GM23338 (cell line): ENCODE results near the gene IL20. TPM values are rescaled to one million over a fixed set of nuclear protein-coding genes. Genes with fewer than 3 reads are reported as not detected.

Source experiments
- ATAC-seq: fragments of 200-7000 bp; cut with Tn5 transposase; 3 replicates; pipeline ENCODE4 v1.9.1; 2020
- DNase-seq: peaks from one replicate; pipeline ENCODE4 v3.0.0-alpha.2; 2015; ENCODE audit warnings: low spot score
- H2AFZ ChIP-seq: fragments of 200-600 bp; sonication (generic); 2 replicates; pipeline ENCODE4 v1.8.0; 2016; ENCODE audit warnings: antibody characterized with exemption, mild to moderate bottlenecking, moderate library complexity
- H3F3A ChIP-seq: fragments of 200-600 bp; sonication (generic); replicated peaks from 2 replicates; pipeline ENCODE4 v1.8.0; 2017; ENCODE audit warnings: antibody characterized with exemption, mixed run types, low read depth
- H3K27ac ChIP-seq: fragments of 200-600 bp; sonication (generic); 2 replicates; pipeline ENCODE4 v1.6.1; 2016; ENCODE audit warnings: low read depth
- H3K27me3 ChIP-seq: fragments of 200-600 bp; sonication (generic); 2 replicates; pipeline ENCODE4 v1.8.0; 2016; ENCODE audit warnings: mild to moderate bottlenecking, mixed run types, moderate library complexity; ENCODE audit not compliant: insufficient read depth
- H3K36me3 ChIP-seq: fragments of 200-600 bp; sonication (generic); 2 replicates; pipeline ENCODE4 v1.8.0; 2016; ENCODE audit warnings: mild to moderate bottlenecking; ENCODE audit not compliant: insufficient read depth
- H3K4me1 ChIP-seq: fragments of 200-600 bp; sonication (generic); 2 replicates; pipeline ENCODE4 v1.8.0; 2016; ENCODE audit warnings: mild to moderate bottlenecking, moderate library complexity; ENCODE audit not compliant: insufficient read depth
- H3K4me2 ChIP-seq: fragments of 200-600 bp; sonication (generic); 2 replicates; pipeline ENCODE4 v1.7.1; 2017; ENCODE audit warnings: mixed run types
- H3K4me3 ChIP-seq: fragments of 200-600 bp; sonication (generic); 2 replicates; pipeline ENCODE4 v1.6.1; 2016; ENCODE audit warnings: mixed run types
- H3K79me2 ChIP-seq: fragments of 200-600 bp; sonication (generic); replicated peaks from 2 replicates; pipeline ENCODE4 v1.8.0; 2017; ENCODE audit warnings: mild to moderate bottlenecking; ENCODE audit not compliant: insufficient read depth
- H3K9me2 ChIP-seq: fragments of 200-600 bp; sonication (generic); 2 replicates; pipeline ENCODE4 v1.8.0; 2017; ENCODE audit not compliant: insufficient read depth
- H4K20me1 ChIP-seq: fragments of 200-600 bp; sonication (generic); replicated peaks from 2 replicates; pipeline ENCODE4 v1.8.0; 2017; ENCODE audit warnings: mild to moderate bottlenecking; ENCODE audit not compliant: insufficient read depth
- H3K27ac Mint-ChIP-seq: 2 replicates; pipeline ENCODE4 v1.8.0; 2020; ENCODE audit warnings: inconsistent platforms, mild to moderate bottlenecking, moderate library complexity, mixed read lengths
- H3K27me3 Mint-ChIP-seq: 3 replicates; pipeline ENCODE4 v1.8.0; 2022; ENCODE audit warnings: low read depth, mild to moderate bottlenecking, moderate library complexity, mixed read lengths, inconsistent platforms; ENCODE audit not compliant: insufficient read depth, poor library complexity
- H3K36me3 Mint-ChIP-seq: 3 replicates; pipeline ENCODE4 v1.8.0; 2021; ENCODE audit warnings: low read depth, mild to moderate bottlenecking, inconsistent platforms, moderate library complexity, mixed read lengths
- H3K4me1 Mint-ChIP-seq: 3 replicates; pipeline ENCODE4 v1.8.0; 2020; ENCODE audit warnings: mild to moderate bottlenecking, inconsistent platforms, mixed read lengths
- H3K4me3 Mint-ChIP-seq: 3 replicates; pipeline ENCODE4 v1.8.0; 2021; ENCODE audit warnings: moderate library complexity, mild to moderate bottlenecking, inconsistent platforms, mixed read lengths
- H3K9me3 Mint-ChIP-seq: 3 replicates; pipeline ENCODE4 v1.8.0; 2020; ENCODE audit warnings: moderate library complexity, mild to moderate bottlenecking, inconsistent platforms, mixed read lengths
- CREB1 ChIP-seq: fragments of 250-450 bp; sonication (Bioruptor Pico); IDR thresholded peaks from 2 replicates; pipeline ENCODE4 v1.5.0; 2020; ENCODE audit warnings: low read depth, mild to moderate bottlenecking, moderate library complexity
- JUNB ChIP-seq: IDR thresholded peaks from one replicate; pipeline ENCODE4 v1.6.1; 2016; ENCODE audit warnings: antibody characterized with exemption; ENCODE audit not compliant: unreplicated experiment
- ZNF114 ChIP-seq: fragments of 250-450 bp; sonication (Bioruptor Pico); IDR thresholded peaks from 2 replicates; pipeline ENCODE4 v1.5.0; 2020; ENCODE audit warnings: mild to moderate bottlenecking, moderate library complexity
- ZNF331 ChIP-seq: fragments of 250-450 bp; sonication (Bioruptor Pico); IDR thresholded peaks from 2 replicates; pipeline ENCODE4 v1.5.0; 2020; ENCODE audit warnings: low read depth, mild to moderate bottlenecking, moderate library complexity
- ZNF462 ChIP-seq: fragments of 250-450 bp; sonication (Bioruptor Pico); IDR thresholded peaks from 2 replicates; pipeline ENCODE4 v1.5.0; 2020; ENCODE audit warnings: mild to moderate bottlenecking, moderate library complexity
- polyA plus RNA-seq: library from polyadenylated mRNA; unstranded; fragments of >200 nt; fragmentation: Nextera tagmentation; extraction: Ambion mirVana; gene quantifications from 2 replicates; pipeline ENCODE4 v1.2.1, GENCODE V29; 2016
- total RNA-seq: library from RNA; depleted of rRNA; stranded (reverse); fragments of >200 nt; shearing (Covaris generic); gene quantifications from 2 replicates; pipeline ENCODE4 v1.2.3, GENCODE V29; 2014
- TF ChIP-seq, protein P1 (sequence below): IDR thresholded peaks from one replicate; pipeline ENCODE4 v1.6.1; 2018; ENCODE audit warnings: antibody characterized with exemption; ENCODE audit not compliant: unreplicated experiment
- TF ChIP-seq, protein P2 (sequence below): IDR thresholded peaks from 2 replicates; pipeline ENCODE4 v1.6.1; 2016; ENCODE audit warnings: antibody characterized with exemption

The IL20 gene
- total and polyA plus RNA-seq, 2 experiments from 2014 or later, result not detected

DNA sequence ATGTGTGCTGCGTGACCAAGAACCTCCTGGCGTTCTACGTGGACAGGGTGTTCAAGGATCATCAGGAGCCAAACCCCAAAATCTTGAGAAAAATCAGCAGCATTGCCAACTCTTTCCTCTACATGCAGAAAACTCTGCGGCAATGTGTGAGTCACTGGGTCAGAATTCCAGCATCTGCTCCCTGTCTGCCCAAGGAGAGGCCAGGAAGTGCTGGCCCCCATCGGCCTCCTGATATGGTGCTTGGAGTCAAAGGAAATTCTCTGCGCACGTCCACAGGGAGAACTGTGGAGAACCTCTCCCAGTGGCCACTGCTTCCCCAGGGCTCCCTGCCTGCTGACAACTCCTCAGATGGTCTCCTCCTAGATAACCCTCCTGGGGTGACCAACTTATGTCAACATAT, 25.6 kb upstream of the IL20 start (continued):
- no peak for TF ChIP-seq ZNF462 (CRISPR knock-in tag)
- TF ChIP-seq, protein P1, sequence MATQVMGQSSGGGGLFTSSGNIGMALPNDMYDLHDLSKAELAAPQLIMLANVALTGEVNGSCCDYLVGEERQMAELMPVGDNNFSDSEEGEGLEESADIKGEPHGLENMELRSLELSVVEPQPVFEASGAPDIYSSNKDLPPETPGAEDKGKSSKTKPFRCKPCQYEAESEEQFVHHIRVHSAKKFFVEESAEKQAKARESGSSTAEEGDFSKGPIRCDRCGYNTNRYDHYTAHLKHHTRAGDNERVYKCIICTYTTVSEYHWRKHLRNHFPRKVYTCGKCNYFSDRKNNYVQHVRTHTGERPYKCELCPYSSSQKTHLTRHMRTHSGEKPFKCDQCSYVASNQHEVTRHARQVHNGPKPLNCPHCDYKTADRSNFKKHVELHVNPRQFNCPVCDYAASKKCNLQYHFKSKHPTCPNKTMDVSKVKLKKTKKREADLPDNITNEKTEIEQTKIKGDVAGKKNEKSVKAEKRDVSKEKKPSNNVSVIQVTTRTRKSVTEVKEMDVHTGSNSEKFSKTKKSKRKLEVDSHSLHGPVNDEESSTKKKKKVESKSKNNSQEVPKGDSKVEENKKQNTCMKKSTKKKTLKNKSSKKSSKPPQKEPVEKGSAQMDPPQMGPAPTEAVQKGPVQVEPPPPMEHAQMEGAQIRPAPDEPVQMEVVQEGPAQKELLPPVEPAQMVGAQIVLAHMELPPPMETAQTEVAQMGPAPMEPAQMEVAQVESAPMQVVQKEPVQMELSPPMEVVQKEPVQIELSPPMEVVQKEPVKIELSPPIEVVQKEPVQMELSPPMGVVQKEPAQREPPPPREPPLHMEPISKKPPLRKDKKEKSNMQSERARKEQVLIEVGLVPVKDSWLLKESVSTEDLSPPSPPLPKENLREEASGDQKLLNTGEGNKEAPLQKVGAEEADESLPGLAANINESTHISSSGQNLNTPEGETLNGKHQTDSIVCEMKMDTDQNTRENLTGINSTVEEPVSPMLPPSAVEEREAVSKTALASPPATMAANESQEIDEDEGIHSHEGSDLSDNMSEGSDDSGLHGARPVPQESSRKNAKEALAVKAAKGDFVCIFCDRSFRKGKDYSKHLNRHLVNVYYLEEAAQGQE, result no peak

DNA sequence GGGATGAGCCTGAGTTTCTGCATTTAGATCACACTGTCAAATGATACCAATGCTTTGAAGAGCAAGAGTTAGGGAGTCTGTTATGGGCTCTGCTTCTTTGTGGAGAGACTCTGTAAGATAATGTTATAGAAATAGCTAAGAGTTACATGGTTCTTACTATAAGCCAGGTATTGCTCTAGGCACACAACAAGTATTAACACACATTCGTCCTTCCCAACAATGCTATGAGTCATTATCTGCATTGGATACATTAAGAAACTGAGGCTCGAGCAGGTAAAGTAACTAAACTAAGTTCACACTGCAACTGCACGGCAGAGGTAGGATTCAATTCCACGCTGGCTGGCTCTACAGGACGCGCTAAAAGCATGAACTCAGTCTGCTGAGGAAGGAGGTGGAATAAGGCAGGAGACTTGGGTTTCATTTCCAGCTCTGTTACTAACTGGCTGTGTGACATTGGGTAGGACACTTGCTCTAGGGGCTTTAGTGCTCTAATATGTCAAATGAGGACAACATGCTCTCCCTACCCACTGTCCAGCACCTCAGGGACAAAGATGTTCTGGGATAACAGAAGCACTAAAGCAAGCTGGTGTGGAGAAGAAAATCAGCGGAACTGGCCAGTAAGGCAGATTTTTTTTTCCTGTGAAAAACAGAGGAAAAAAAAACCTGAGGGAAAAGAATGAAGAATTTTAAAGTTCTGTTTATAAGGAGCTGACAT, 23.7 kb upstream of the IL20 start:
- ATAC-seq (no peak), DNase-seq (no peak)
- Histone ChIP-seq H3F3A (no peaks in the 10 kb centered on the region), H3K4me3 (no peak overlapping the region), H3K4me2 (no peak overlapping the region), H2AFZ (no peak overlapping the region), H4K20me1 (no peaks in the 10 kb centered on the region), H3K79me2 (no peaks in the 10 kb centered on the region), H3K4me1 (no peaks in the 10 kb centered on the region), H3K27ac (no peak overlapping the region), H3K27me3 (no peaks in the 10 kb centered on the region), H3K9me2 (no peaks in the 10 kb centered on the region), H3K36me3 (no peaks in the 10 kb centered on the region)
- no peak overlapping the region for H3K4me3 Mint-ChIP-seq
- H3K27ac Mint-ChIP-seq, result no peak overlapping the region
- no peaks in the 10 kb centered on the region for H3K36me3 Mint-ChIP-seq
- H3K4me1 Mint-ChIP-seq, result no peaks in the 10 kb centered on the region
- no peaks in the 10 kb centered on the region for H3K27me3 Mint-ChIP-seq
- no peaks in the 10 kb centered on the region for H3K9me3 Mint-ChIP-seq
- TF ChIP-seq, protein P1, result no peak
- no peak for TF ChIP-seq JUNB
- no peak for TF ChIP-seq ZNF331 (CRISPR knock-in tag)
- TF ChIP-seq CREB1 (CRISPR knock-in tag), result no peak
- TF ChIP-seq, protein P2, sequence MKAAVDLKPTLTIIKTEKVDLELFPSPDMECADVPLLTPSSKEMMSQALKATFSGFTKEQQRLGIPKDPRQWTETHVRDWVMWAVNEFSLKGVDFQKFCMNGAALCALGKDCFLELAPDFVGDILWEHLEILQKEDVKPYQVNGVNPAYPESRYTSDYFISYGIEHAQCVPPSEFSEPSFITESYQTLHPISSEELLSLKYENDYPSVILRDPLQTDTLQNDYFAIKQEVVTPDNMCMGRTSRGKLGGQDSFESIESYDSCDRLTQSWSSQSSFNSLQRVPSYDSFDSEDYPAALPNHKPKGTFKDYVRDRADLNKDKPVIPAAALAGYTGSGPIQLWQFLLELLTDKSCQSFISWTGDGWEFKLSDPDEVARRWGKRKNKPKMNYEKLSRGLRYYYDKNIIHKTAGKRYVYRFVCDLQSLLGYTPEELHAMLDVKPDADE, result no peak
- no peak for TF ChIP-seq ZNF114 (CRISPR knock-in tag)
